GM12865 (cell line): Measurements from ENCODE around the gene KCNK4.

Experiments
- DNase-seq: peaks from one replicate; pipeline ENCODE4 v3.0.0; 2010; ENCODE audit warnings: low read depth
- H3K4me3 ChIP-seq: 2 replicates; pipeline ENCODE4 v1.5.1; 2011; ENCODE audit warnings: mild to moderate bottlenecking, low read depth, low read length, control low read depth
- TF ChIP-seq, protein P1 (sequence below): IDR thresholded peaks from 2 replicates; pipeline ENCODE4 v1.5.1; 2011; ENCODE audit warnings: low read length, control low read depth, low read depth, inconsistent platforms; ENCODE audit not compliant: insufficient read depth; ENCODE audit errors: missing control alignments

Gene KCNK4

DNA sequence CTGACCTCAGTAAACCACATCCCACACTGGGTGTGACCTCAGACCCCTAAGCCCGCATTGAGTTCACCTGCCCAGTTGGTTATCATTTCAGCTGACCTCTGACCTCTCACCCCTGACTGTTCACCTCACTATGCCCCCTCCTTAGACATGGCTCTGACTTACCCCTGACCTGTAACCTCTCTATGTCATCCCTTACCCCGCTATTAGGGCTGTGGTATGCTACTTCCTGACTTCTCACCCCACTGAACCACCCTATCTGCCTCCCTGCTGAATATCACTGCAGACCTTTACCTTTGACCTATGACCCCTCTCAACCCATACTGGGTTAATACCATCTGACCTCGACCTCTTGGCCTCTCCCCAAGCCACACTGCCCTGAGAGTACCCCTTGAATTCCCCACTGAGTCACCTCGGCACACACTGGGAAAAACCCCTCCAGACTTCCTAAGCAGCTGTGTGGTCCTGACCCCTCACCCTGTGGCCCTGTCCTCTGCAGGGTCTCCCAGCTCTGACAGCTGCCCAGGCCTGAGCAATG lies 31.5 kb upstream of the KCNK4 start:
- no peak overlapping the region for H3K4me3 ChIP-seq
- peak; percentile 40 for DNase-seq
- TF ChIP-seq, protein P1, sequence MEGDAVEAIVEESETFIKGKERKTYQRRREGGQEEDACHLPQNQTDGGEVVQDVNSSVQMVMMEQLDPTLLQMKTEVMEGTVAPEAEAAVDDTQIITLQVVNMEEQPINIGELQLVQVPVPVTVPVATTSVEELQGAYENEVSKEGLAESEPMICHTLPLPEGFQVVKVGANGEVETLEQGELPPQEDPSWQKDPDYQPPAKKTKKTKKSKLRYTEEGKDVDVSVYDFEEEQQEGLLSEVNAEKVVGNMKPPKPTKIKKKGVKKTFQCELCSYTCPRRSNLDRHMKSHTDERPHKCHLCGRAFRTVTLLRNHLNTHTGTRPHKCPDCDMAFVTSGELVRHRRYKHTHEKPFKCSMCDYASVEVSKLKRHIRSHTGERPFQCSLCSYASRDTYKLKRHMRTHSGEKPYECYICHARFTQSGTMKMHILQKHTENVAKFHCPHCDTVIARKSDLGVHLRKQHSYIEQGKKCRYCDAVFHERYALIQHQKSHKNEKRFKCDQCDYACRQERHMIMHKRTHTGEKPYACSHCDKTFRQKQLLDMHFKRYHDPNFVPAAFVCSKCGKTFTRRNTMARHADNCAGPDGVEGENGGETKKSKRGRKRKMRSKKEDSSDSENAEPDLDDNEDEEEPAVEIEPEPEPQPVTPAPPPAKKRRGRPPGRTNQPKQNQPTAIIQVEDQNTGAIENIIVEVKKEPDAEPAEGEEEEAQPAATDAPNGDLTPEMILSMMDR, result no peak

DNA sequence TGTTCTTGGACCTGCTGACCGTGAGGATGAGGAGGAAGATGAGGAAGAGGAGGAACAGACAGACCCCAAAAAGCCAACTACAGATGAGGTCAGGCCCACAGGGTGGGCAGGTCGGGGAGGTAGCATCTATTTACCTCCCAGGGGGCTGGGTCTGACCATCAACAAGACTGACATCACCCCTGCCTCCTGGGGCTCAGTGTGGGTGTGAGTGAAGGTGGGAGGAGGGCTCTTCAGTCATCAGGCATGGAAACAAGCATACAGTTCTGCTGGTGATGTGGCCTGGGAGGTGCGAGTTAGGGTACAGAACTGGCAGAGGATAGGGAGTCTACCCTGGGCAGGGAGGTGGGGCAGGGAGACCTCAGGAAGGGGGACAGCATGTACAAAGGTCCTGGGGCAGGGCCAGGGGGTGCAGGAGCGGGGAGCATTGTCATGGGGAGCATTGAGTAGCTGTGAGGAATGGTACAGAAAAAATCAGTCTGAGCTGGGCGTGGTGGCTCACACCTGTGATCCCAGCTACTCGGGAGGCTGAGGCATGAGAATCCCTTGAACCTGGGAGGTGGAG lies 30.9 kb upstream of the KCNK4 start:
- TF ChIP-seq, protein P1, result no peak
- no peak for DNase-seq
- no peak overlapping the region for H3K4me3 ChIP-seq

DNA sequence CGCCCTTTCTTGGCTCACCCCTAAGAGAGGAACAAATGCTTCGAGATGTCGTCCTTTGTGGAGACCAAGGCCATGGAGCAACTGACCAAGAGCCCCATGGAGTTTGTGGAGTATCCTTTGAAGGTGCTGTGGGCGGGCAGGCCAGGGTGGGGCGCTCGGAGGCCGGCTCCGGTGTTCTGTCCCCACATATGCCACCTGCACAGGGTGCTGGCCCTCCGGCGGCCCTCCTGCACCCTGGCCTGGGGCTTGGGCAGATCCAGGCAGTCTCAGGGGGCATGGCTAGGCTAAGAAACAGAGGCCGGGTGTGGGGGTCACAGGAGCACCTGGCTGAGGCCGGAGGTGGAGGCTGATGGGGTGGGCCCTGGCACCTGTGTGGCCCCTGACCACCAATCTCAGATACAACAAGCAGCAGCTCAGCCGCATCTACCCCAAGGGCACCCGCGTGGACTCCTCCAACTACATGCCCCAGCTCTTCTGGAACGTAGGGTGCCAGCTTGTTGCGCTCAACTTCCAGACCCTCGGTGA lies 29.5 kb upstream of the KCNK4 start:
- TF ChIP-seq, protein P1, result no peak

DNA sequence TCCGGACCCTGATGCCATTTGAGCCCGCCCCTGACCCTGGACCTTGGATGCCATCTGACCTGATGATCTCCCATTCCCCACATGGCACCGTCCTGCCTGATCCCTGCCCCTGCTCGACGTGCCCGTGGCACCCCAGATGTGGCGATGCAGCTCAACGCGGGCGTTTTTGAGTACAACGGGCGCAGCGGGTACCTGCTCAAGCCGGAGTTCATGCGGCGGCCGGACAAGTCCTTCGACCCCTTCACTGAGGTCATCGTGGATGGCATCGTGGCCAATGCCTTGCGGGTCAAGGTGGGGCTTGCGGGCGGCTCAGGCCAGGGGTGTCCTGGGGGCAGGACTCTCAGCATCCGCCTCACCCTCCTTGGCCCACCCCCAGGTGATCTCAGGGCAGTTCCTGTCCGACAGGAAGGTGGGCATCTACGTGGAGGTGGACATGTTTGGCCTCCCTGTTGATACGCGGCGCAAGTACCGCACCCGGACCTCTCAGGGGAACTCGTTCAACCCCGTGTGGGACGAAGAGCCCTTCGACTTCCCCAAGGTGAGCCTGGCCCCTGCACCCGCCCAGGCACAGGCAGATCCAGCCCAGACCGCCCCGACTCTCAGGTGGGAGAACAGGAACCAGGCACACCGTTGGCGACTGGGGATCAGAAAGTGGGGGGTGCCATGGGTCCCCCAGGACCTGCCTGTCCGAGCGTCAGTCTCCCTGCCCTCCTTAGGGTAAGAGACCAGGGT lies 28.7 kb upstream of the KCNK4 start:
- TF ChIP-seq, protein P1, result no peak
- no peak for DNase-seq

More for the DNA sequence above, 29.5 kb upstream of the KCNK4 start:
- DNase-seq, result no peak
- no peak overlapping the region for H3K4me3 ChIP-seq

DNA sequence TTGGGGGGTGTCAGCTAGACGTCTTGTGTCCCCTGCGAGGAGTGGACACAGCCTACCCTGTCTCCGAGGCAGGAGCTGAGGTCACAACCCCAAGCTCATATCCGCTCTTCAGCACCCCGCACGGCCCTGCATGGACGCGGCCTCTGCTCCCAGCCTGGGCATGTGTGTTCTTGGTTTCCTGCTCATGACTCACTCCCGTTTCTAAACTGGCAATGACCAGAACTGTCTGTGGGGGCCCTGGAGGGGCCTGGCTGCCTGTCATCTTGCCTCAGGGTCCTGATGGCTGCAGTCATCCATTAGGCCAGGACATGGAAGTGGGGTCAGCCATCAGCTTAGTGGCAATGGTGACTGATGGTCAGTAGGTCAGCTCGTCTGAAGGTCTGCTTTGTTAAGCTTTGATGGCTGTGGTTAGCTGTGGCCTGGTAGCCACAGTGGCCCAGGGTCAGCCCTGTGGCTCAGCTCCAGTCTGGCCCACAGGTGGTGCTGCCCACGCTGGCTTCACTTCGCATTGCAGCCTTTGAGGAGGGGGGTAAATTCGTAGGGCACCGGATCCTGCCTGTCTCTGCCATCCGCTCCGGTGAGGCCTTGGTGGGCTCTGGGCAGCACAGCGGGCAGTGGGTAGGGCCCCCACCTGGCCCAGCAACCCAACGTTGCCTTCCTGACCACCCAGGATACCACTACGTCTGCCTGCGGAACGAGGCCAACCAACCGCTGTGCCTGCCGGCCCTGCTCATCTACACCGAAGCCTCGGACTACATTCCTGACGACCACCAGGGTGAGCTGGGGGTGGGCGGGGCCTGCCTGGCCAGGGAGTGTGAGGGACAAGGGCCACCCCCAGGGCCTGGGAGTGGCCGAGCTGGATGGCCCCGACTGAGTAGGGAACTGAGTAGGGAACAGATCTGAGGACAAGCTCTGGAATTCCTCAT lies 27.8 kb upstream of the KCNK4 start:
- TF ChIP-seq, protein P1, result no peak
- H3K4me3 ChIP-seq, result no peak overlapping the region
- DNase-seq, result no peak

More for the DNA sequence above, 28.7 kb upstream of the KCNK4 start:
- H3K4me3 ChIP-seq, result no peak overlapping the region

DNA sequence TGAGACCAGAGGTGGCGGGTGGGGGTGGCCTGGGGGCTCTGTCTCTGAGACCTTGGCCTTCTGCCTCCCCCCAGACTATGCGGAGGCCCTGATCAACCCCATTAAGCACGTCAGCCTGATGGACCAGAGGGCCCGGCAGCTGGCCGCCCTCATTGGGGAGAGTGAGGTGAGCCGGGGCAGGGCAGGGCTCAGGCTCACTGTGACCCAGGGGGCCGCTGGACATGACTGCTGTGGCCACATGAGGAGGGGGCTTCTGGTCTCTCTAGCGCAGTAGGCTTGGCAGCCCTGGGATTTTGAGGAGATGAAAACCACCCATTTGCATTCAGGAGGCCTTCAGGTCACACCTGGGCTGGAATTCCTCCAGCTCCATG lies 27.2 kb upstream of the KCNK4 start:
- TF ChIP-seq, protein P1, result no peak
- DNase-seq, result no peak

More for the DNA sequence above, 27.2 kb upstream of the KCNK4 start:
- H3K4me3 ChIP-seq, result no peak overlapping the region
